IMR-90 (cell line): ENCODE data around the gene CELSR1. TPM values are rescaled to one million over a fixed set of nuclear protein-coding genes. Genes with fewer than 3 reads are reported as not detected.

ENCODE experiments used
- ATAC-seq: fragments of 200-7000 bp; cut with Tn5 transposase; 2 replicates; pipeline ENCODE4 v1.9.1; 2020; ENCODE audit warnings: low read depth, mild to moderate bottlenecking, moderate library complexity
- BruUV-seq: library from RNA; stranded (reverse); fragments of 400-500 nt; replicated peaks from 2 replicates; lab custom pipeline; 2021; lab: Mats Ljungman, UMichigan
- CTCF ChIA-PET: fragments of 300-600 bp; formaldehyde crosslinking; extraction: SDS; loops from one replicate; lab custom pipeline; 2021; ENCODE audit warnings: antibody characterized with exemption; lab: Yijun Ruan, JAX
- POLR2A ChIA-PET: fragments of 300-600 bp; sonication (Branson Sonifier 250); formaldehyde crosslinking; loops from one replicate; lab custom pipeline; 2022; ENCODE audit warnings: antibody characterized with exemption; ENCODE audit not compliant: unreplicated experiment; lab: Charles Lee
- DNase-seq: peaks from one replicate; pipeline ENCODE4 v3.0.0; 2013
- H2AFZ ChIP-seq: replicated peaks from 2 replicates; pipeline ENCODE3; 2013; ENCODE audit warnings: low read length, mild to moderate bottlenecking; ENCODE audit not compliant: poor library complexity
- H2AK5ac ChIP-seq: 2 replicates; pipeline ENCODE4 v1.6.1; 2013; ENCODE audit warnings: low read depth, low read length, inconsistent platforms
- H2AK9ac ChIP-seq: replicated peaks from 2 replicates; pipeline ENCODE3; 2013; ENCODE audit warnings: mild to moderate bottlenecking, low read depth, low read length, moderate library complexity; ENCODE audit not compliant: poor library complexity
- H2BK120ac ChIP-seq: 2 replicates; pipeline ENCODE4 v1.6.1; 2013; ENCODE audit warnings: low read depth, low read length, inconsistent platforms
- H2BK15ac ChIP-seq: 3 replicates; pipeline ENCODE4 v1.6.1; 2013; ENCODE audit warnings: low read depth, low read length, inconsistent platforms
- H2BK20ac ChIP-seq: 2 replicates; pipeline ENCODE4 v1.6.1; 2013; ENCODE audit warnings: low read depth, mild to moderate bottlenecking, inconsistent platforms, low read length, moderate library complexity
- H2BK5ac ChIP-seq: 2 replicates; pipeline ENCODE4 v1.6.1; 2013; ENCODE audit warnings: mild to moderate bottlenecking, low read depth, low read length, inconsistent platforms; ENCODE audit not compliant: poor library complexity, severe bottlenecking
- H3K14ac ChIP-seq: replicated peaks from 2 replicates; pipeline ENCODE4 v1.6.1; 2013; ENCODE audit warnings: low read depth, low read length, inconsistent platforms
- H3K18ac ChIP-seq: 2 replicates; pipeline ENCODE4 v1.6.1; 2013; ENCODE audit warnings: low read depth, low read length, control low read depth
- H3K23ac ChIP-seq: 2 replicates; pipeline ENCODE4 v1.6.1; 2013; ENCODE audit warnings: low read depth, low read length, inconsistent platforms
- H3K27ac ChIP-seq: 2 replicates; pipeline ENCODE4 v1.5.1; 2013; ENCODE audit warnings: mild to moderate bottlenecking, control low read depth, low read length; ENCODE audit not compliant: insufficient read depth
- H3K27me3 ChIP-seq: 2 replicates; pipeline ENCODE4 v1.6.1; 2013; ENCODE audit warnings: low read length; ENCODE audit not compliant: control insufficient read depth, insufficient read depth
- H3K36me3 ChIP-seq: 2 replicates; pipeline ENCODE4 v1.6.1; 2013; ENCODE audit warnings: low read length, mixed read lengths; ENCODE audit not compliant: control insufficient read depth, insufficient read depth
- H3K4ac ChIP-seq: 2 replicates; pipeline ENCODE4 v1.6.1; 2013; ENCODE audit warnings: low read depth, low read length, inconsistent platforms
- H3K4me1 ChIP-seq: 2 replicates; pipeline ENCODE4 v1.6.1; 2013; ENCODE audit warnings: low read length, mixed read lengths; ENCODE audit not compliant: control insufficient read depth, insufficient read depth
- H3K4me2 ChIP-seq: 2 replicates; pipeline ENCODE4 v1.6.1; 2013; ENCODE audit warnings: low read depth, mild to moderate bottlenecking, control low read depth, low read length, moderate library complexity
- H3K4me3 ChIP-seq: 2 replicates; pipeline ENCODE4 v1.5.1; 2013; ENCODE audit warnings: low read depth, mild to moderate bottlenecking, control low read depth, low read length, moderate library complexity; ENCODE audit not compliant: insufficient read depth
- H3K56ac ChIP-seq: 2 replicates; pipeline ENCODE4 v1.6.1; 2013; ENCODE audit warnings: low read length, inconsistent platforms; ENCODE audit not compliant: insufficient read depth; ENCODE audit errors: extremely low read depth
- H3K79me1 ChIP-seq, 2 experiments: 2 replicates each; pipeline ENCODE4 v1.6.1; 2013; ENCODE audit warnings: low read length in 2 of 2, inconsistent platforms in 1 of 2, low read depth in 1 of 2
- H3K9ac ChIP-seq: 2 replicates; pipeline ENCODE4 v1.6.1; 2013; ENCODE audit warnings: low read depth, low read length, control low read depth
- H3K9me1 ChIP-seq: 2 replicates; pipeline ENCODE4 v1.6.1; 2013; ENCODE audit warnings: low read length, inconsistent platforms; ENCODE audit not compliant: insufficient read depth
- H3K9me3 ChIP-seq: 2 replicates; pipeline ENCODE4 v1.6.1; 2013; ENCODE audit warnings: low read length; ENCODE audit not compliant: control insufficient read depth, insufficient read depth
- H4K20me1 ChIP-seq: 2 replicates; pipeline ENCODE4 v1.6.1; 2013; ENCODE audit warnings: low read length, inconsistent platforms; ENCODE audit not compliant: insufficient read depth
- H4K5ac ChIP-seq: 2 replicates; pipeline ENCODE4 v1.6.1; 2013; ENCODE audit warnings: mild to moderate bottlenecking, low read depth, low read length, control low read depth
- H4K8ac ChIP-seq, 2 experiments: 2 replicates each; pipeline ENCODE4 v1.6.1; 2013; ENCODE audit warnings: low read depth in 2 of 2, low read length in 2 of 2, control low read depth in 1 of 2, inconsistent platforms in 1 of 2
- H4K91ac ChIP-seq: 2 replicates; pipeline ENCODE4 v1.6.1; 2013; ENCODE audit warnings: low read depth, low read length, inconsistent platforms; ENCODE audit not compliant: insufficient read depth
- CHD1 ChIP-seq: IDR thresholded peaks from 2 replicates; pipeline ENCODE4 v1.6.1; 2012; ENCODE audit warnings: low read depth, low read length, improper control_type of control experiment
- CTCF ChIP-seq: conservative IDR thresholded peaks from 2 replicates; pipeline ENCODE4 v1.5.1; 2012; ENCODE audit warnings: mild to moderate bottlenecking, low read depth, low read length, improper control_type of control experiment
- MAFK ChIP-seq: IDR thresholded peaks from 2 replicates; pipeline ENCODE4 v1.6.1; 2012; ENCODE audit warnings: low read depth, low read length, improper control_type of control experiment
- MXI1 ChIP-seq: IDR thresholded peaks from 2 replicates; pipeline ENCODE4 v1.6.1; 2012; ENCODE audit warnings: low read depth, mild to moderate bottlenecking, low read length, moderate library complexity, borderline replicate concordance
- NFE2L2 ChIP-seq: fragments of 150-350 bp; IDR thresholded peaks from 2 replicates; pipeline ENCODE4 v1.6.1; 2016; ENCODE audit warnings: low read depth, mild to moderate bottlenecking, low read length
- RFX5 ChIP-seq: IDR thresholded peaks from 2 replicates; pipeline ENCODE4 v1.8.0; 2012; ENCODE audit warnings: low read depth, mild to moderate bottlenecking, low read length, moderate library complexity
- WGBS, 2 experiments: methylation state at CpG; one replicate each; pipeline versions ENCODE4 v1.1.5 to v1.1.7; 2013; ENCODE audit warnings: missing lambda C conversion rate in 2 of 2; ENCODE audit not compliant: insufficient read length in 1 of 2; ENCODE audit errors: extremely low coverage in 2 of 2; 5-methylcytosine and 5-hydroxymethylcytosine counted together
- dilution Hi-C: fragments of 300-500 bp; cut with HindIII; formaldehyde crosslinking; loops from one replicate; pipeline ENCODE4 v1.14.3; 2018; ENCODE audit warnings: low sequenced_read_pairs; ENCODE audit not compliant: unreplicated experiment
- in situ Hi-C: fragments of 300-500 bp; cut with MboI; formaldehyde crosslinking; loops from 3 replicates; pipeline ENCODE4 v1.14.3; 2019; ENCODE audit warnings: low sequenced_read_pairs, inconsistent platforms, mixed read lengths
- intact Hi-C: fragments of 100-400 bp; cut with micrococcal nuclease; formaldehyde crosslinking; loops from 2 replicates; pipeline ENCODE4 v1.10.0; 2022
- polyA plus RNA-seq, 3 experiments: library from polyadenylated mRNA; depleted of rRNA; stranded (reverse); fragments of >200 nt; gene quantifications; 2 replicates each; pipeline ENCODE4 v1.2.3, GENCODE V29; 2012; ENCODE audit warnings: low replicate concordance in 1 of 3
- total RNA-seq: library from RNA; depleted of rRNA; stranded (reverse); fragments of >200 nt; gene quantifications from 2 replicates; pipeline ENCODE4 v1.2.3, GENCODE V29; 2012
- TF ChIP-seq, protein P1 (sequence below): fragments of 150-350 bp; IDR thresholded peaks from 2 replicates; pipeline ENCODE4 v1.6.1; 2016; ENCODE audit warnings: low read depth, mild to moderate bottlenecking, low read length, moderate library complexity, borderline replicate concordance

The CELSR1 gene
- total and polyA plus RNA-seq, 2 of the 4 experiments (the other 2 are of a cell fraction), result 0.36 to 0.82 TPM

- H4K8ac ChIP-seq, result no peak overlapping the region
- H3K36me3 ChIP-seq, result no peaks in the 10 kb centered on the region
- ChIA-PET CTCF (no interaction called here), POLR2A (no interaction called here)
- no TSS peak for BruUV-seq
- DNase-seq (no peak), ATAC-seq (no peak)
- no peaks in the 10 kb centered on the region for H3K4me1 ChIP-seq
- H3K9ac ChIP-seq, result no peak overlapping the region
- TF ChIP-seq, protein P1, sequence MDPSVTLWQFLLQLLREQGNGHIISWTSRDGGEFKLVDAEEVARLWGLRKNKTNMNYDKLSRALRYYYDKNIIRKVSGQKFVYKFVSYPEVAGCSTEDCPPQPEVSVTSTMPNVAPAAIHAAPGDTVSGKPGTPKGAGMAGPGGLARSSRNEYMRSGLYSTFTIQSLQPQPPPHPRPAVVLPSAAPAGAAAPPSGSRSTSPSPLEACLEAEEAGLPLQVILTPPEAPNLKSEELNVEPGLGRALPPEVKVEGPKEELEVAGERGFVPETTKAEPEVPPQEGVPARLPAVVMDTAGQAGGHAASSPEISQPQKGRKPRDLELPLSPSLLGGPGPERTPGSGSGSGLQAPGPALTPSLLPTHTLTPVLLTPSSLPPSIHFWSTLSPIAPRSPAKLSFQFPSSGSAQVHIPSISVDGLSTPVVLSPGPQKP, result no peak
- no peak for TF ChIP-seq RFX5
- no peak for TF ChIP-seq MAFK
- TF ChIP-seq MXI1, result no peak
- TF ChIP-seq CHD1, result no peak
- TF ChIP-seq NFE2L2, result no peak
- TF ChIP-seq CTCF, result no peak
- H2BK15ac ChIP-seq, result no peak overlapping the region
- H3K23ac ChIP-seq, result no peak overlapping the region
- H2AFZ ChIP-seq, result no peak overlapping the region
- H3K27ac ChIP-seq, result no peak overlapping the region
- WGBS, 2 experiments, result no CpG with 5 or more reads among the region's 5 CpGs
- no peak overlapping the region for H3K4ac ChIP-seq
- H4K20me1 ChIP-seq, result no peaks in the 10 kb centered on the region
- H3K4me2 ChIP-seq, result no peak overlapping the region
- H3K18ac ChIP-seq, result no peak overlapping the region
- in situ Hi-C loops, result no loop called here
- H4K91ac ChIP-seq, result no peak overlapping the region
- H3K56ac ChIP-seq, result no peak overlapping the region
- H2BK5ac ChIP-seq, result no peak overlapping the region
- intact Hi-C loops, result loop anchor here (10.0 kb wide), 1 partner anchor 127 kb away; no protein-coding TSS in a partner anchor
- no peaks in the 10 kb centered on the region for H3K9me3 ChIP-seq
- no peak overlapping the region for H2AK5ac ChIP-seq
- no peak overlapping the region for H3K4me3 ChIP-seq
- H3K79me1 ChIP-seq, result no peaks in the 10 kb centered on the region
- no peak overlapping the region for H3K14ac ChIP-seq
- no peak overlapping the region for H2AK9ac ChIP-seq
- H3K27me3 ChIP-seq, result peaks cover 26% of the 10 kb centered on the region
- dilution Hi-C loops, result no loop called here
- no peaks in the 10 kb centered on the region for H3K9me1 ChIP-seq
- no peak overlapping the region for H2BK120ac ChIP-seq
- no peak overlapping the region for H4K5ac ChIP-seq
- H2BK20ac ChIP-seq, result no peak overlapping the region
Observed at GRCh38 chr22:46521994-46522393, 15.4 kb downstream of the CELSR1 start.
